Fibroblast of lung (primary cell): Measurements from ENCODE around the gene ARRB1. TPM values are rescaled to one million over a fixed set of nuclear protein-coding genes. Genes with fewer than 3 reads are reported as not detected.

Source experiments
- DNase-seq, 2 donors: peaks; one replicate each; pipeline versions ENCODE4 v3.0.0 to v3.0.0-alpha.2; 2010; ENCODE audit warnings: low read depth in 2 of 2
- H2AFZ ChIP-seq: 2 replicates; pipeline ENCODE4 v1.5.1; 2012; ENCODE audit warnings: low read length, control low read depth, inconsistent platforms
- H3K27ac ChIP-seq: 2 replicates; pipeline ENCODE4 v1.5.1; 2011; ENCODE audit warnings: low read length, control low read depth; ENCODE audit not compliant: insufficient read depth
- H3K27me3 ChIP-seq: 2 replicates; pipeline ENCODE4 v1.5.1; 2011; ENCODE audit warnings: mild to moderate bottlenecking, low read length; ENCODE audit not compliant: control insufficient read depth, insufficient read depth
- H3K36me3 ChIP-seq: 2 replicates; pipeline ENCODE4 v1.5.1; 2011; ENCODE audit warnings: low read length; ENCODE audit not compliant: control insufficient read depth, insufficient read depth
- H3K4me1 ChIP-seq: 2 replicates; pipeline ENCODE4 v1.5.1; 2011; ENCODE audit warnings: low read length; ENCODE audit not compliant: control insufficient read depth, insufficient read depth; ENCODE audit errors: extremely low read depth
- H3K4me2 ChIP-seq: 2 replicates; pipeline ENCODE4 v1.5.1; 2011; ENCODE audit warnings: low read length, control low read depth; ENCODE audit not compliant: insufficient read depth; ENCODE audit errors: extremely low read depth
- H3K4me3 ChIP-seq, 4 experiments: fragments of 200-600 bp in 1 of 4; sonication (generic) in 1 of 4; replicated peaks in 1 of 4; 2 replicates each; pipeline ENCODE4 v1.5.1; 2011 to 2016; ENCODE audit warnings: low read length in 4 of 4, low read depth in 3 of 4, mild to moderate bottlenecking in 3 of 4, control low read depth in 2 of 4, inconsistent platforms in 1 of 4, mixed read lengths in 1 of 4; ENCODE audit not compliant: insufficient read depth in 1 of 4; ENCODE audit errors: control extremely low read depth in 1 of 4
- H3K79me2 ChIP-seq: 2 replicates; pipeline ENCODE4 v1.5.1; 2012; ENCODE audit warnings: mild to moderate bottlenecking, low read length, inconsistent platforms; ENCODE audit not compliant: control insufficient read depth, insufficient read depth
- H3K9ac ChIP-seq: 2 replicates; pipeline ENCODE4 v1.5.1; 2011; ENCODE audit warnings: mild to moderate bottlenecking, low read length, control low read depth; ENCODE audit not compliant: insufficient read depth
- H3K9me3 ChIP-seq: 2 replicates; pipeline ENCODE4 v1.5.1; 2012; ENCODE audit warnings: low read depth, low read length; ENCODE audit not compliant: control insufficient read depth, insufficient read depth
- H4K20me1 ChIP-seq: 2 replicates; pipeline ENCODE4 v1.5.1; 2011; ENCODE audit warnings: low read length; ENCODE audit not compliant: control insufficient read depth, insufficient read depth; ENCODE audit errors: extremely low read depth
- EZH2 ChIP-seq: IDR thresholded peaks from 2 replicates; pipeline ENCODE4 v1.5.1; 2012; ENCODE audit warnings: low read length, control low read depth, mild to moderate bottlenecking; ENCODE audit errors: missing control alignments
- polyA plus RNA-seq, 2 donors: library from polyadenylated mRNA; depleted of rRNA in 1 of 2; stranded (reverse) in 1 of 2; unstranded in 1 of 2; fragments of >200 nt; gene quantifications; 2 replicates each; pipeline ENCODE4 v1.2.1, GENCODE V29; 2011 to 2012; ENCODE audit warnings: missing spikeins in 1 of 2
- total RNA-seq: library from RNA; depleted of rRNA; stranded (reverse); fragments of >200 nt; gene quantifications from 2 replicates; pipeline ENCODE4 v1.2.1, GENCODE V29; 2014
- TF ChIP-seq, protein P1 (sequence below), 2 donors: IDR thresholded peaks in 1 of 2; conservative IDR thresholded peaks in 1 of 2; 1 replicate in 1 of 2; 2 replicates in 1 of 2; pipeline ENCODE4 v1.5.1; 2011 to 2012; ENCODE audit warnings: low read length in 2 of 2, control low read depth in 1 of 2, inconsistent platforms in 1 of 2, low read depth in 1 of 2, mild to moderate bottlenecking in 1 of 2

Gene ARRB1
- total and polyA plus RNA-seq, 2 donors (not counting 1 experiment from before 2014, with no cell fraction given) = 4.3 to 18.9 TPM

DNA sequence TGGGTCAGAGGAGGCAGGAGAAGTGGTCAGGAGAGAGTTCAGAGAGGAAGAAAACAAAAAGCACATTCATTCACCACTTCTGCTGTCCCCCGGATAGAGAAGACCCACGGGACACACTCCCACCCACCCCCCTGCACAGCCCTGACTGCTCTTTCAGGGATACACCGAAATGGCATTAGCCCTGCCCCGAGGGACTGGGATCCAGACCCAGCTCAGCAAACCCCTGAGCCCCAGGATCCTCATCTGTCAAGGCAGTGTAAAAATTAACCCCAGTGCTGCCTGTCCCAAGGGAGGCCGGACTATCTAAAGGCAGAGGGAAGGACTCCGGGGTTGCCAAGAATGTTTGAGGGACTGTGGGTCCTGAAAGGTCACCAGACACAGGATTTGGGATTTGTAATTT lies 79.7 kb downstream of the ARRB1 start:
- no peaks in the 10 kb centered on the region for H3K9me3 ChIP-seq
- DNase-seq = no peak

DNA sequence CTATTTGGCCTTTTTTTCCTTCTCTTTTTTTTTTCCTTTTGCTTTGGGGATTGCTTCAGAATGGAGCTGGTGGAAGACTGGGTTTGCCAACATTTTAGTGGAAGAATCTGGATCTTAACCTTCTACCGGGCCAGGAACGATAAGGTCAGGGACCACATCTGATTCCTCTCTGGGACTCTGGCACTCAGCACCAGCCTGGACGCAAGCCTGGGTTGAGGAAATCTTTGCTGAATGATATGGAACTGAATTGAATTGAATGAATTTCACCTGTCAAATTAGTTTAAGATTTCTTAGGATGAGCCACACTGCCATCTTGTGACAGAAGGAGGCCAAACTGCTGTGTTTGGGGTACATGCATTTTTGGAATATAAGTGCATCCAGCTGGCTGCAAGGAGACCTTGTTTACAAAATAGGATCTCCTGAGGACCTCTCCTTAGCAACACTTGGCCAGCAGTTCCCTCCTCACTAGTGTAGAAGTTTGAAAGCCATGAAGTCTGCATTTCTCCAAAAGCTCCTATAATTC lies 80.5 kb downstream of the ARRB1 start:
- Histone ChIP-seq H4K20me1 (no peaks in the 10 kb centered on the region), H3K4me1 (no peaks in the 10 kb centered on the region), H3K9ac (no peak overlapping the region), H3K4me2 (no peak overlapping the region), H3K36me3 (no peaks in the 10 kb centered on the region), H3K9me3 (no peaks in the 10 kb centered on the region), H3K27ac (no peak overlapping the region), H3K79me2 (no peaks in the 10 kb centered on the region), H3K27me3 (no peaks in the 10 kb centered on the region), H3K4me3 (no peak overlapping the region), H2AFZ (no peak overlapping the region)
- TF ChIP-seq EZH2 = no peak
- TF ChIP-seq, protein P1, sequence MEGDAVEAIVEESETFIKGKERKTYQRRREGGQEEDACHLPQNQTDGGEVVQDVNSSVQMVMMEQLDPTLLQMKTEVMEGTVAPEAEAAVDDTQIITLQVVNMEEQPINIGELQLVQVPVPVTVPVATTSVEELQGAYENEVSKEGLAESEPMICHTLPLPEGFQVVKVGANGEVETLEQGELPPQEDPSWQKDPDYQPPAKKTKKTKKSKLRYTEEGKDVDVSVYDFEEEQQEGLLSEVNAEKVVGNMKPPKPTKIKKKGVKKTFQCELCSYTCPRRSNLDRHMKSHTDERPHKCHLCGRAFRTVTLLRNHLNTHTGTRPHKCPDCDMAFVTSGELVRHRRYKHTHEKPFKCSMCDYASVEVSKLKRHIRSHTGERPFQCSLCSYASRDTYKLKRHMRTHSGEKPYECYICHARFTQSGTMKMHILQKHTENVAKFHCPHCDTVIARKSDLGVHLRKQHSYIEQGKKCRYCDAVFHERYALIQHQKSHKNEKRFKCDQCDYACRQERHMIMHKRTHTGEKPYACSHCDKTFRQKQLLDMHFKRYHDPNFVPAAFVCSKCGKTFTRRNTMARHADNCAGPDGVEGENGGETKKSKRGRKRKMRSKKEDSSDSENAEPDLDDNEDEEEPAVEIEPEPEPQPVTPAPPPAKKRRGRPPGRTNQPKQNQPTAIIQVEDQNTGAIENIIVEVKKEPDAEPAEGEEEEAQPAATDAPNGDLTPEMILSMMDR (conservative IDR thresholded peaks at IDR 0.05 in 1 of 2, IDR thresholded peaks at IDR 0.05 in 1 of 2; ENCODE audit: low read depth in 1 of 2, low read length in 2 of 2) = peak; percentile 37 to 48
- DNase-seq = peak in 1 of 2 donors; percentile 27

More for the DNA sequence above, 79.7 kb downstream of the ARRB1 start:
- Histone ChIP-seq H2AFZ (no peak overlapping the region), H4K20me1 (no peaks in the 10 kb centered on the region), H3K4me2 (no peak overlapping the region), H3K4me1 (no peaks in the 10 kb centered on the region), H3K36me3 (no peaks in the 10 kb centered on the region), H3K27me3 (no peaks in the 10 kb centered on the region), H3K79me2 (no peaks in the 10 kb centered on the region), H3K9ac (no peak overlapping the region), H3K27ac (no peak overlapping the region), H3K4me3 (no peak overlapping the region)
- no peak for TF ChIP-seq EZH2
- TF ChIP-seq, protein P1 (conservative IDR thresholded peaks at IDR 0.05 in 1 of 2, IDR thresholded peaks at IDR 0.05 in 1 of 2; ENCODE audit: low read depth in 1 of 2, low read length in 2 of 2) = no peak

DNA sequence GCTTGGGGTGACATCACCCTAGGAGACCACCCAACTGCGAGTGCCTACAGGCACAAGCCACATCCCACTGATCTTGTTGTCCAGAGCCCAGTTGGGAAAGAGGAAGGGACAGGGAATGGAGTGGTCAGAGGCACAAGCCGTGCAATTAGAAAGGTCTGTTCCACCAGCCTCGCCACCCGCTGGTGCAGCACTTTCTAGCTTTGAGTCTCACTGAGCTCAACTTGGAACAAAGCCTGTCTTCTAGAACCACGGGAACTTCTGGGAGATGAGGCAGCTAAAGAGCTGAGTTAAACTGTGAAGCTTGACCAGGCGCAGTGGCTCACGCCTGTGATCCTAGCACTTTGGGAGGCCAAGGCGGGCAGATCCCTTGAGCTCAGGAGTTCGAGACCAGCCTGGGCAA lies 81.6 kb downstream of the ARRB1 start:
- H3K9me3 ChIP-seq = no peaks in the 10 kb centered on the region
- H3K9ac ChIP-seq = no peak overlapping the region
- H2AFZ ChIP-seq = no peak overlapping the region
- no peak for DNase-seq
- no peak for TF ChIP-seq EZH2
- TF ChIP-seq, protein P1 (conservative IDR thresholded peaks at IDR 0.05 in 1 of 2, IDR thresholded peaks at IDR 0.05 in 1 of 2; ENCODE audit: low read depth in 1 of 2, low read length in 2 of 2) = no peak
- no peaks in the 10 kb centered on the region for H3K4me1 ChIP-seq
- H3K4me3 ChIP-seq = no peak overlapping the region
- H4K20me1 ChIP-seq = no peaks in the 10 kb centered on the region
- H3K4me2 ChIP-seq = no peak overlapping the region
- no peak overlapping the region for H3K27ac ChIP-seq
- H3K79me2 ChIP-seq = no peaks in the 10 kb centered on the region
- H3K27me3 ChIP-seq = no peaks in the 10 kb centered on the region
- no peaks in the 10 kb centered on the region for H3K36me3 ChIP-seq
